ENCODE results near the gene KIF1B. TPM values are rescaled to one million over a fixed set of nuclear protein-coding genes. Genes with fewer than 3 reads are reported as not detected.
"Not testable (repeated sequence)": the region's sequence is repeated elsewhere in the genome, so short reads cannot be mapped to it uniquely, and the experiment has no call there.

The KIF1B gene
- total RNA-seq, 1 donor from 2014 or later = 27.6 TPM

GRCh38 chr1:10380594-10381275 lies 170.4 kb downstream of the KIF1B start:
- DNase-seq (ENCODE audit: low read depth in 2 of 2) = peak; percentile 58 to 81

- no peak for DNase-seq (ENCODE audit: low read depth in 2 of 2)
Observed at GRCh38 chr1:10383630-10384029, 173.3 kb downstream of the KIF1B start.

- DNase-seq (ENCODE audit: low read depth in 2 of 2) = no peak
Observed at GRCh38 chr1:10384219-10384618, 173.8 kb downstream of the KIF1B start.

- DNase-seq (ENCODE audit: low read depth in 2 of 2) = no peak
Observed at GRCh38 chr1:10386761-10387676, 176.6 kb downstream of the KIF1B start.

GRCh38 chr1:10387677-10388386 lies 177.5 kb downstream of the KIF1B start:
- DNase-seq (ENCODE audit: low read depth in 2 of 2) = peak in 1 of 2 donors; percentile 75

- no peak for DNase-seq (ENCODE audit: low read depth in 2 of 2)
Observed at GRCh38 chr1:10388387-10388715, 178.0 kb downstream of the KIF1B start.

- DNase-seq (ENCODE audit: low read depth in 2 of 2) = no peak
Observed at GRCh38 chr1:10389271-10389973, 179.1 kb downstream of the KIF1B start.

GRCh38 chr1:10396870-10397269 lies 186.5 kb downstream of the KIF1B start:
- no peak for DNase-seq (ENCODE audit: low read depth in 2 of 2)

GRCh38 chr1:10398278-10398733 lies 187.9 kb downstream of the KIF1B start:
- no peak for DNase-seq (ENCODE audit: low read depth in 2 of 2)

- DNase-seq (ENCODE audit: low read depth in 2 of 2) = peak; percentile 98
Observed at GRCh38 chr1:10398734-10399443, 188.5 kb downstream of the KIF1B start, which contains the start of gene PGD. PGD (plus strand) TSS chr1:10399064; CDS start chr1:10399118, 54 bp downstream.

GRCh38 chr1:10399444-10399941 lies 189.1 kb downstream of the KIF1B start:
- peak; percentile 55 to 59 for DNase-seq (ENCODE audit: low read depth in 2 of 2)

- DNase-seq (ENCODE audit: low read depth in 2 of 2) = no peak
Observed at GRCh38 chr1:10400013-10400412, 189.6 kb downstream of the KIF1B start.

- DNase-seq (ENCODE audit: low read depth in 2 of 2) = peak in 1 of 2 donors; percentile 35
Observed at GRCh38 chr1:10401281-10401680, 190.9 kb downstream of the KIF1B start.

- peak in 1 of 2 donors; percentile 61 for DNase-seq (ENCODE audit: low read depth in 2 of 2)
Observed at GRCh38 chr1:10402729-10403274, 192.4 kb downstream of the KIF1B start.

GRCh38 chr1:10407201-10407600 lies 196.8 kb downstream of the KIF1B start:
- DNase-seq (ENCODE audit: low read depth in 2 of 2) = no peak

- DNase-seq (ENCODE audit: low read depth in 2 of 2) = peak; percentile 25 to 97
Observed at GRCh38 chr1:10415211-10415930, 205.0 kb downstream of the KIF1B start.

GRCh38 chr1:10415967-10416366 lies 205.6 kb downstream of the KIF1B start:
- DNase-seq (ENCODE audit: low read depth in 2 of 2) = not testable (repeated sequence)

GRCh38 chr1:10418741-10419140 lies 208.4 kb downstream of the KIF1B start:
- DNase-seq (ENCODE audit: low read depth in 2 of 2) = not testable (repeated sequence)

GRCh38 chr1:10419351-10419750 lies 209.0 kb downstream of the KIF1B start:
- no peak for DNase-seq (ENCODE audit: low read depth in 2 of 2)
